CD4-positive, alpha-beta T cell treated with Interferon gamma for 1 hour (primary cell): ENCODE measurements around the gene SCAF1.
"Not testable (repeated sequence)": the region's sequence is repeated elsewhere in the genome, so short reads cannot be mapped to it uniquely, and the experiment has no call there.

Experiments used
- DNase-seq: peaks from one replicate; pipeline ENCODE4 v3.0.0-alpha.2; 2020

The SCAF1 gene

GRCh38 chr19:49614096-49614833, 27.7 kb upstream of the SCAF1 start:
- DNase-seq = no peak

DNA sequence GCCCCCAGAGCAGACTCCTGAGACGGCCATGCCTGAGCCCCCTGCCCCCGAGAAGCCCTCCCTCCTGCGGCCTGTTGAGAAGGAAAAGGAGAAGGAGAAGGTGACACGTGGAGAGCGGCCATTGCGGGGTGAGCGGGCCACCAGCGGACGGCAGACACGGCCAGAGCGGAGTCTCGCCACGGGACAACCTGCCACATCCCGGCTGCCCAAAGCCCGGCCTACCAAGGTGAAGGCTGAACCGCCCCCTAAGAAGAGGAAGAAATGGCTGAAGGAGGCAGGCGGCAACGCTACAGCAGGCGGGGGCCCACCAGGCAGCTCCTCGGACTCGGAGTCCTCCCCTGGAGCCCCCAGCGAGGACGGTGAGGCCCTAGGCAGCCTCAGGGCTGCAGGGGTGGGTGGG, 26.1 kb upstream of the SCAF1 start:
- no peak for DNase-seq

- no peak for DNase-seq
Observed at GRCh38 chr19:49616532-49616931, 25.5 kb upstream of the SCAF1 start.

DNA sequence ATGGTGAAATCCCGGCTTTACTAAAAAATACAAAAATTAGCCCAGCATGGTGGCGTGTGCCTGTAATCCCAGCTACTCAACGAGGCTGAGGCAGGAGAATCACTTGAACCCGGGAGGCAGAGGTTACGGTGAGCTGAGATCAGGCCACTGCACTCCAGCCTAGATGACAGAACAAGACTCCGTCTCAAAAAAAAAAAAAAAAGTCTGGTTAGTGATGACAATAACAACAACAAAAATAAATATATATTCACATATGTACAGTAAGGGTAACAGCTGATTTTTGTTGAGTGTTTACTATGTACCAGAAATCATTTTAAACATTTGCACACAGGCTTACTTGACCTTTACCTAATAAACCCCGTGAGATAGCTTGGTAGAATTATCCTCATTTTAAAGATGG, 25.1 kb upstream of the SCAF1 start:
- DNase-seq = no peak

GRCh38 chr19:49617860-49618259, 24.1 kb upstream of the SCAF1 start:
- not testable (repeated sequence) for DNase-seq

GRCh38 chr19:49624967-49625910, 16.8 kb upstream of the SCAF1 start:
- no peak for DNase-seq

- no peak for DNase-seq
Observed at GRCh38 chr19:49626226-49626625, 15.8 kb upstream of the SCAF1 start.

GRCh38 chr19:49629659-49630058, 12.3 kb upstream of the SCAF1 start:
- no peak for DNase-seq

- DNase-seq = no peak
Observed at GRCh38 chr19:49631014-49631588, 10.9 kb upstream of the SCAF1 start.

- no peak for DNase-seq
Observed at GRCh38 chr19:49631610-49632192, 10.3 kb upstream of the SCAF1 start.

DNA sequence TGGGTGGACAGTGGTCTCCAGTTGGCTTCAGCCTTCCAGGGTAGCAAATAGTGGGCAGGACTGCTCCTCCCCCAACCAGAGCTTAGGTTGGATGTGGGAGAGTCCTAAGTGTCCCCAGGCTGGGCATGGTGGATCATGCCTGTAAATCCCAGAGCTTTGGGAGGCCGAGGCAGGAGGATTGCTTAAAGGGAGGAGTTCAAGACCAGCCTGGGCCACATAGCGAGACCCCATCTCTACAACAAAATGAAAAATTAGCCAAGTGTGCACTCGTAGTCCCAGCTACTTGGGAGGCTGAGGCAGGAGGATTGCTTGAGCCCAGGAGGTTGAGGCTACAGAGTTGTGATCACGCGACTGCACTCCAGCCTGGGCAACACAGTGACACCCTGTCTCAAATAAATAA, 9.4 kb upstream of the SCAF1 start:
- no peak for DNase-seq

GRCh38 chr19:49633273-49633672, 8.7 kb upstream of the SCAF1 start:
- not testable (repeated sequence) for DNase-seq

- no peak for DNase-seq
Observed at GRCh38 chr19:49635530-49636232, 6.3 kb upstream of the SCAF1 start.

DNA sequence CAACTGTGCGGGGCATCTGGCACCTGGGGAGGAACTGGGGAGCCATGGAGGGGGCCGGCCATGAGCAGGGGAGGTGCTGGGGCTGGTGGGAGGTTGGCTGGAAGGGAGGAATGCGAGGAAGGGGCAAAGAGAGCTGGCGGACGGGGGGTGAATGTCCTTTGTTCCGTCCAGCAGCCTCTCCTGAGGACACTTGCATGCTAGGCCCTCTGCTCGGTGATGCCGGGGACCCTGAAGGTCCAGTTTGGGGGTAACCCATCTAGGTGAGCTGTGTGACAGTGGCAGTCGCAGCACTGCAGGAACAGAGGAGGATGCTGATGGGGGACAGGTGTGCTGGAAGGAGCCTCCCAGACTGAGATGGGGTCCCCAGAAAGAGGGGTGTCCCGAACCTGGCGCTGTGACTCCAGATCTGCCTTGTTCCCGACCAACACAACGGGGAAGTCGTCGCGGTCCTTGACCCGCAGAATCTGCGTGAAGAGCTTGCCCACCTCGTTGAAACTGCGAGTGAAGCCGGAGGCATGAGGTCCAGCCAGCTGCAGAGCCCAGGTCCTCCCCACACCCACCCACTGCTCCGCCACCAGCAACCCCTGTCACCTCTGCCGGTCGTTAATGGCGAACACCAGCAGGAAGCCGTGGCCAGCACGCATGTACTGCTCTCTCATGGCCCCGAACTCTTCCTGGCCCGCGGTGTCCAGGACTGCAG, 5.6 kb upstream of the SCAF1 start:
- no peak for DNase-seq

- DNase-seq = no peak
Observed at GRCh38 chr19:49637821-49638738, 3.9 kb upstream of the SCAF1 start.

DNA sequence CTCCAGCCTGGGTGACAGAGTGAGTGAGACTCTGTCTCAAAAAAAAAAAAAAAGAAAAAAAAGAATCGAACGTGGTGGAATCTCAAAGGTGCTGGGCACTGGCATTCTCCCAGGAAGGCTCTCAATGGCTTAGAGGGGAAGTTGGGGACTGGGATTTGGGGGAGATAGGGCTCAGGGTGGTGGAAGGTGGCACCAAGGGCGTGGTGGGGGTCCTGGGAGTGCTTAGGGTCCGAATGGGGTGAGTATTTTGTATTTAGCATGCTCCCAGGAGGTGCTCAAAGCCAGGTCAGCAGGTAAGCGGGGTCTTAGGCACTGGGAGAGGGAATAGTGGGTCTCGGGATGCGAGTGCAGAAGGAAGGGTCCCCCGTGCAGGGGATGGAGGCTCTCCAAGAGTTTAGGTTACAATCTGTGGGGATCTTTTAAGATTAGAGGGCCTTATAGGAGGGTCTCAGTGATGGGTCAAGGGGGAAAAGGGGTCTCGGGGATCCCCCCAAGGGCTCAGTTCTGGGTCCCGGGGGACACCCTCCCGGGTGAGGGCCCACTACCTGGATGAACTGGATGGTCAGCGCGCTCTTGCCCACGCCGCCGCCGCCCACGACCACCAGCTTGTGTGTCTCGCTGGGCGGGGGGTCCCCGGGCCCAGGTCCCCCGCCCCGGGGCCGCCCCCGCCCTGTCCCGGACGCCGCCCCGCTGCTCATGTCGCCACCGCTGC, 2.5 kb upstream of the SCAF1 start:
- DNase-seq = no peak

- peak; percentile 100 for DNase-seq
Observed at GRCh38 chr19:49640113-49640898, 1.7 kb upstream of the SCAF1 start, which contains the start of gene RRAS. RRAS (minus strand) TSS chr19:49640143; CDS start chr19:49640098, 45 bp downstream.

GRCh38 chr19:49642492-49643035, 555 bp downstream of the SCAF1 start:
- no peak for DNase-seq

DNA sequence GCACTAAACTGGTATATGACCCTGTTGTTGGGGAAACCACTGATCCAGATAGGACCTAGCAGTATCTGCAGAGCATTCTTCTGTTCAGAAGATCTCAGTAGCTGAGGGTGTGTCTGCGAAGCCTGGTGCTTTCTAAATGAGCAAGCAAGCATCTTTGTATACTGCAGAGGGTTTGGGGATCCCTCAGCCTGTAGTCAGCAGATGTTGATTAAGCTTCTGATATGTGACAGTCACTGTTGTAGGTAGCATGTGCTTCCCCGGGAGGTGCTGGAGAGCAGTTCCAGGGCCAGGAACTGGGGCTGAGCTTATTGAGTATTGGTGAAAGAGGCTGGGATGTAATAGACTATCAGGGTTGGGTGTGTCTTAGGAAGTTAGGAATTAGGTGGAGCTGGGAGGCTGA, 1.5 kb downstream of the SCAF1 start:
- no peak for DNase-seq
